Fibroblast of villous mesenchyme (primary cell): ENCODE results near the gene ZNF609. TPM values are rescaled to one million over a fixed set of nuclear protein-coding genes. Genes with fewer than 3 reads are reported as not detected.

ENCODE experiments used
- DNase-seq: peaks from one replicate; pipeline ENCODE4 v3.0.0-alpha.2; 2010; ENCODE audit warnings: low read depth
- H3K4me3 ChIP-seq: 2 replicates; pipeline ENCODE4 v1.5.1; 2011; ENCODE audit warnings: low read depth, mild to moderate bottlenecking, low read length
- CTCF ChIP-seq: IDR thresholded peaks from 2 replicates; pipeline ENCODE4 v1.5.1; 2012; ENCODE audit warnings: low read depth, mild to moderate bottlenecking, low read length; ENCODE audit not compliant: insufficient read depth
- total RNA-seq: library from RNA; depleted of rRNA; stranded (reverse); fragments of >200 nt; gene quantifications from 2 replicates; pipeline ENCODE4 v1.2.3, GENCODE V29; 2012

ZNF609 gene
- total RNA-seq, 1 donor: 22.5 TPM

GRCh38 chr15:64651601-64652191 lies 191.3 kb downstream of the ZNF609 start:
- no peak overlapping the region for H3K4me3 ChIP-seq
- TF ChIP-seq CTCF: no peak
- peak; percentile 61 for DNase-seq

GRCh38 chr15:64653757-64654156 lies 193.4 kb downstream of the ZNF609 start:
- TF ChIP-seq CTCF: peak; percentile 13
- no peak for DNase-seq
- H3K4me3 ChIP-seq: no peak overlapping the region

GRCh38 chr15:64656508-64656907 lies 196.1 kb downstream of the ZNF609 start:
- no peak for DNase-seq
- TF ChIP-seq CTCF: no peak
- no peak overlapping the region for H3K4me3 ChIP-seq

GRCh38 chr15:64665179-64665578 lies 204.8 kb downstream of the ZNF609 start:
- H3K4me3 ChIP-seq: no peak overlapping the region
- DNase-seq: no peak
- TF ChIP-seq CTCF: no peak

GRCh38 chr15:64667736-64668161 lies 207.4 kb downstream of the ZNF609 start:
- no peak for TF ChIP-seq CTCF
- H3K4me3 ChIP-seq: no peak overlapping the region
- DNase-seq: no peak

- H3K4me3 ChIP-seq: no peak overlapping the region
- TF ChIP-seq CTCF: no peak
- DNase-seq: no peak
These were observed 213.5 kb downstream of the ZNF609 start for GRCh38 chr15:64673866-64674265.
